A549 (cell line): ENCODE measurements around the gene DIP2C.

Source experiments
- ATOH8 ChIP-seq: fragments of 250-450 bp; sonication (Bioruptor Pico); IDR thresholded peaks from 2 replicates; pipeline ENCODE4 v1.5.0; 2020; ENCODE audit warnings: low read depth, mild to moderate bottlenecking, moderate library complexity
- CBX2 ChIP-seq: fragments of 200-600 bp; sonication (generic); IDR thresholded peaks from 2 replicates; pipeline ENCODE4 v1.6.1; 2016; ENCODE audit warnings: low read depth, mild to moderate bottlenecking, borderline replicate concordance
- CEBPB ChIP-seq, 2 experiments: fragments of >200 bp in 1 of 2; sonication (Bioruptor Twin) in 1 of 2; formaldehyde crosslinking in 1 of 2; IDR thresholded peaks; 2 replicates each; pipeline ENCODE4 v1.6.1; 2012 to 2016
- CTCF ChIP-seq: fragments of >200 bp; sonication (Bioruptor Twin); formaldehyde crosslinking; IDR thresholded peaks from 3 replicates; pipeline ENCODE4 v1.5.1; 2016
- ELK1 ChIP-seq: fragments of 150-350 bp; IDR thresholded peaks from 2 replicates; pipeline ENCODE4 v1.6.1; 2014; ENCODE audit warnings: low read depth, mild to moderate bottlenecking, low read length
- FOXS1 ChIP-seq: fragments of 250-450 bp; sonication (Bioruptor Pico); IDR thresholded peaks from 2 replicates; pipeline ENCODE4 v1.5.0; 2020; ENCODE audit warnings: mild to moderate bottlenecking, moderate library complexity
- HDAC2 ChIP-seq: fragments of 200-600 bp; sonication (generic); IDR thresholded peaks from 2 replicates; pipeline ENCODE4 v1.6.1; 2016
- MAX ChIP-seq: IDR thresholded peaks from 2 replicates; pipeline ENCODE4 v1.6.1; 2012
- MAZ ChIP-seq: fragments of 150-350 bp; IDR thresholded peaks from 2 replicates; pipeline ENCODE4 v1.6.1; 2014; ENCODE audit warnings: antibody characterized with exemption, low read depth, low read length, borderline replicate concordance
- MYC ChIP-seq: IDR thresholded peaks from 2 replicates; pipeline ENCODE4 v1.6.1; 2012; ENCODE audit warnings: mild to moderate bottlenecking, inconsistent platforms, low read length, improper control_type of control experiment, borderline replicate concordance
- PBX3 ChIP-seq: IDR thresholded peaks from 2 replicates; pipeline ENCODE4 v1.6.1; 2012
- POLR2A ChIP-seq: IDR thresholded peaks from 2 replicates; pipeline ENCODE4 v1.6.1; 2012; ENCODE audit warnings: mild to moderate bottlenecking, low read length
- REST ChIP-seq: fragments of 200-600 bp; sonication (generic); IDR thresholded peaks from 2 replicates; pipeline ENCODE4 v1.6.1; 2016; ENCODE audit warnings: antibody characterized with exemption, mild to moderate bottlenecking, moderate library complexity
- SMC3 ChIP-seq: fragments of >200 bp; sonication (Bioruptor Twin); formaldehyde crosslinking; IDR thresholded peaks from 3 replicates; pipeline ENCODE4 v1.6.1; 2018; ENCODE audit warnings: inconsistent platforms

- TF ChIP-seq CTCF (no peak), MAX (peak; percentile 65; the same call in 1 of the 2 replicates), POLR2A (no peak; the same call in 1 of the 2 replicates), REST (no peak), PBX3 (no peak), ELK1 (no peak), CBX2 (no peak), MAZ (no peak), ATOH8 (CRISPR knock-in tag) (no peak), HDAC2 (no peak), SMC3 (0 out of 3 replicates have a peak, but pooled peaks have one; percentile 20), FOXS1 (CRISPR knock-in tag) (peak; percentile 46; the same call in 1 of the 2 replicates), MYC (no peak), CEBPB (IDR thresholded peaks at IDR 0.05) (no peak)
Measured at GRCh38 chr10:338171-339037, 351.1 kb downstream of the DIP2C start.
